ENCODE results near the gene GDF2.

Gene GDF2

GRCh38 chr10:47364366-47364765, 42.1 kb downstream of the GDF2 start:
- H3K27ac ChIP-seq = no peak overlapping the region
- TF ChIP-seq, protein P1, sequence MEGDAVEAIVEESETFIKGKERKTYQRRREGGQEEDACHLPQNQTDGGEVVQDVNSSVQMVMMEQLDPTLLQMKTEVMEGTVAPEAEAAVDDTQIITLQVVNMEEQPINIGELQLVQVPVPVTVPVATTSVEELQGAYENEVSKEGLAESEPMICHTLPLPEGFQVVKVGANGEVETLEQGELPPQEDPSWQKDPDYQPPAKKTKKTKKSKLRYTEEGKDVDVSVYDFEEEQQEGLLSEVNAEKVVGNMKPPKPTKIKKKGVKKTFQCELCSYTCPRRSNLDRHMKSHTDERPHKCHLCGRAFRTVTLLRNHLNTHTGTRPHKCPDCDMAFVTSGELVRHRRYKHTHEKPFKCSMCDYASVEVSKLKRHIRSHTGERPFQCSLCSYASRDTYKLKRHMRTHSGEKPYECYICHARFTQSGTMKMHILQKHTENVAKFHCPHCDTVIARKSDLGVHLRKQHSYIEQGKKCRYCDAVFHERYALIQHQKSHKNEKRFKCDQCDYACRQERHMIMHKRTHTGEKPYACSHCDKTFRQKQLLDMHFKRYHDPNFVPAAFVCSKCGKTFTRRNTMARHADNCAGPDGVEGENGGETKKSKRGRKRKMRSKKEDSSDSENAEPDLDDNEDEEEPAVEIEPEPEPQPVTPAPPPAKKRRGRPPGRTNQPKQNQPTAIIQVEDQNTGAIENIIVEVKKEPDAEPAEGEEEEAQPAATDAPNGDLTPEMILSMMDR (IDR thresholded peaks at IDR 0.05) = no peak
- no peak for TF ChIP-seq ZFX (IDR thresholded peaks at IDR 0.05; ENCODE audit: borderline replicate concordance)

DNA sequence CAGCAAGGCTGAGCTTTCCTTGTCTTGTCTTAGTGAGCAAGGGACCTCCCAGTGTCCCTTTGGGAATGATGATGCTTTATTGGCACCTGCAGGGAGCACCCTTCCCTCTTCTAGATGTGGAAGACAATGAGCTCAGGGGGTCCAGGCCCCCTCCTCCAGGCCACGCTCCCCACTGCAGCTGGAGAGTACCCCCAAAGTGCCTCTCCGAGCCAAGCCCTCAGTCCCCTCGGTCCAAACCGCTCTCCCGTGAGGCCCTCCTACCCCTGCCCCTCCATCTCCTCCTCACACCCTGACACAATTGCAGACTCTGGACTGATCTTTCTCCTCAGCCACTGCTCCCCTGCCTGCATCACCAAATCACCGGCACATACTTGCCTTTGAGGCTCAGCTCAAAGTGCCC, 42.7 kb downstream of the GDF2 start:
- TF ChIP-seq, protein P1 (IDR thresholded peaks at IDR 0.05) = no peak
- TF ChIP-seq ZFX (IDR thresholded peaks at IDR 0.05; ENCODE audit: borderline replicate concordance) = no peak
- no peak overlapping the region for H3K27ac ChIP-seq

DNA sequence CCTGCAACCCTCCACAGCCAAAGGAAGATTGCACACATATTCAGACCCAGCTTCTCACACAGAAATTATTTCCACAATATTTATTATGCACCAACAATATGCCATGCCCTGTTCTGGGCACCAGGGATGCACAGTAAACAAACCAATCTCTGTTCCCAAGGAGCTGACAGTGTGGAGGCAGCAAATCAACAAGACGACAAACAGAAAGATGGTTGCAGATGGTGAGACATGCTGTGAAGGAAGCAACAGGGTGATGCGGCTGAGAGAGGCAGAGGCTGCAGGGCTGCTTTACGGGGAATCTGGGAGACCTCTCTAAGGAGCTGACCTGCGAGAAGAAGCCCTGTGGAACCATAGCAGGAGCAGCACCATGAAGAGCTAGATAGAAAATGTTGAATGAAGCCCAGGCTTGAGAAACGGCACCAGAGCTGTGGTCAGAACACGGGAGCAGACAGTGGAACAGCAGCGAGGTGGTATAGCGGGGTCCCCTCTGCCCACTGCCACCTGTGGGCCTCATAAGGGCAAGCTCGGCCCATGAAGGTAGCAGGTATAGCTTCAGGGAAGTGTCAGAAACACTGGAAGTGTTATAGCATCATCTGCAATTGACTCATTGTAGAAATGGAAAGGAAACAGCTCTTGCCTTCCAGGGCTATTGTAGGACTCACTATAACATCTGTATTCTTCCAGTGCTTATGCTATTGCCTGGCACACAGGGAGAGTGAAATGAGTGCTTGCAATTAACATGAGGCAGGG, 43.4 kb downstream of the GDF2 start:
- TF ChIP-seq ZFX (IDR thresholded peaks at IDR 0.05; ENCODE audit: borderline replicate concordance) = no peak
- TF ChIP-seq, protein P1 (IDR thresholded peaks at IDR 0.05) = no peak
- H3K27ac ChIP-seq = no peak overlapping the region

- TF ChIP-seq ZFX (IDR thresholded peaks at IDR 0.05; ENCODE audit: borderline replicate concordance) = no peak
- TF ChIP-seq, protein P1 (IDR thresholded peaks at IDR 0.05) = no peak
- H3K27ac ChIP-seq = no peak overlapping the region
Observed at GRCh38 chr10:47366181-47366631, 44.0 kb downstream of the GDF2 start.

- TF ChIP-seq, protein P1 (IDR thresholded peaks at IDR 0.05) = no peak
- H3K27ac ChIP-seq = no peak overlapping the region
Observed at GRCh38 chr10:47366731-47367460, 44.6 kb downstream of the GDF2 start.

GRCh38 chr10:47367646-47368045, 45.4 kb downstream of the GDF2 start:
- no peak overlapping the region for H3K27ac ChIP-seq
- no peak for TF ChIP-seq ZFX (IDR thresholded peaks at IDR 0.05; ENCODE audit: borderline replicate concordance)
- TF ChIP-seq, protein P1 (IDR thresholded peaks at IDR 0.05) = no peak

Data from 22Rv1 (cell line).